NCI-H1105 (cell line): ENCODE data around the gene SNTG2.
A peak's percentile ranks its signal among the peaks of the same experiment; 100 is the strongest.
"Not testable (repeated sequence)": the region's sequence is repeated elsewhere in the genome, so short reads cannot be mapped to it uniquely, and the experiment has no call there.

Experiments
- DNase-seq: peaks from one replicate; lab custom pipeline; 2025; lab: John Stamatoyannopoulos, UW

The SNTG2 gene

DNA sequence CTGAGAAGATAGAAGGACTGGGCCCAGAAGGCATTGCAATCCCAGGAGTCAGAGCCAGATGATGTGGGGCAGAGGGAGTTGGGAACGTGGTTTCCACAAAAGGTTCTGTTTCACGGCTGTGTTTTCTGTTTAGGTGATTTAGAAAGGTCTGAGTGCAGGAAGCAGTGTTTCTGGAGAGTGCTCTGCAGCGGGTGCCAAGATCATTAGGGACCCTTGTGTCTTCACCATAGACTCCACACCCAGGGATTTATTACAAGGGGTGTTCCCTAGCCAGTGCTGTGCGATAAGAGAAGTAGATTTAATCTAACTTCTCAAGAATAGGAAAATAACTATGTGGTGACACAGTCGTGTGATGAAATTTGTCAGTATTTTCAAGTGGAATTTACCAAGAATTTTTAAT is 241.5 kb downstream of the SNTG2 start:
- DNase-seq, result no peak

DNA sequence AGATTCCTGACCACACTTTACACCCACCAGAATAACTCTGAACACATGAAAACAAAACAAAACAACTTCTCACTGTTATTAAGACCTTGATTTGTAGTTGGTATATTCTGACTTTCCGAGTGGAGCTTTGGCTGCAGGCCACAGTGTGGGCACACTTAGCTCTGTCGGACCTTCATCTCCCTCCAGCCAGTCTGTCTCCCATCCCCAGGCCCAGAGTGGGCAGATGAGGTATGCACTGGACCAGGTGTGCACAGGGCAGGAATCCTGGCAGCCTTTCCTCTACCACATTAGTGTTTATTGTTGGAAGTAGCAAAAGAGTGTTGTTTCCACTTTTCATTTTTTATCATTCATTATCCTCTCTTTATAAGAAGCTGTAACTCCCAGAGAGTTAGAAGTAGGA is 243.2 kb downstream of the SNTG2 start:
- DNase-seq, result no peak

DNA sequence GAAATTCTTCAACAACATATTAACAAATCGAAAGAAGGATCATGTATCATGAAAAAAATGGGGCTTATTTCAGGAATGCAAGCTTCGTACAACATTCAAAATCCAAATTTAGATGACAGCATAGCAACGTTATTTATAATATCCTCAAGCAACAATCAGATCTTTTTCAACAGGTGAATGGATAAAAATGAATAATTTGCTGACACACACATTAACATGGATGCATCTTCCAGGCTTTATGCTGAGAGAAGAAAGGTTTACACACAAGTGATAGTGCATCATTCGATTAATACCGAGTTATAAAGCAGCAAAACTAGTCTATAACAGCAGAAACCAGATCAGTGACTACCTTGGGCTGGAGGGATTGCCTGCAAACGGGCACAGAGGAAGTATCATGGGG is 253.1 kb downstream of the SNTG2 start:
- DNase-seq, result no peak

DNA sequence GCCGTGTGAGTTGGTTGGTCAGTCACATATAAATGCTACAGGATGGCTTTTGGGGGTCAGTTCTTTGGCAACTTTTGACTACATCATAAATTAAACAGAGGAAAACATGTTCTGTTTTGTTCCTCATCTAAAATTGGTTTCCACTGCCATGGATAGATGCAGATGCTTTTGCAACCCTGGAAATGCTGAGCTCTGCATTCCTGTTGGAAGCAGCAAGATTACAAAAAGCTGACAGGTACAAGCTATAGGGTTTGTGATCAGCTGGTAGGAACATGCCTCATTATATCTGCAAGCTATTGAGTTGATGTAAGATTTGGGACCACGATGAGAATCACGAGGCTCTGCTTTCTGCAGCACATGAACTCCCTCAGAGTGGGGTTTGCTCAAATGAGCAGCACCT is 255.2 kb downstream of the SNTG2 start:
- DNase-seq, result no peak

DNA sequence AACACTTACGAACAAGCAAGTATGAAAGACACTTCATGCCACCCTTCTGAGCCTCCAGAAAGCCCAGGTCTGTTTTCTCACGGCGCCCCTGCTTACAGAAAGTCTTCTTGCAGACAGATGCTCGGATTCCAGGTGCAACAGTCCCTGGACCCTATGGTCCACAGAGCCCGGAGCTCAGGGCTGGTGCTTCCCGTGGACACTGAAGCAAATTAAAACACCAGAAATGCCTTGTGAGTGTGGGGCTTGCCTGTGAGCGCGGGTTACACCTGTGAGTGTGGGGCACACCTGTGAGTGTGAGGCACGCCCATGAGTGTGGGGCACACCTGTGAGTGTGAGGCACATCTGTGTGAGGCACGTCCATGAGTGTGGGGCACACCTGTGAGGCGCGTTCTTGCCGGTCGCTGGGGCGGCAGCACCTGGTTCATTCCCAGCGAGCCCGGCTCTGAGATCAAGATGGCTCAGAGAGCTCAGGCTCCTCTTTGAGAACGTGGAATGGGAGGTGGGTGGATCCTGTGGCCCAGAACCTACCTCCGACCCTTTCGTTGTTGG is 257.4 kb downstream of the SNTG2 start:
- no peak for DNase-seq

DNA sequence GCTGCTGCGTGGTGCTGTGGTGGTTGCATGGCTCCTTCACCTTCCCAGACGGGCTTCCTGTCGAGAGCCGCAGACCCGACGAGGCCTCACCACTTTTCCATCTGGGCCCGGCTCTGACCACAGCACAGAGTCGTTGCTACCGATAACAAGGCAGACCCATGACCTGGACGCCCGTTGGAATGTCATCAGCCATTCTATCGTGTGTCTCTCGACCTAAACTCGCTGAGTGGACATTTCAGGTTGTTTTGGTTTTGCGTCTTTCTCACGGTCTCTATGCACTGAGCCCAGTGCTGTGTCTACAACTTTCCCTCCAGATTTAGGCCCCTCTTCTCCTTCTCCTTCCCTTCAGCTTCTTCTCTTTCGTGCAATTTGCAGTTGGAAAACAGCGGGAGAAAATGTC is 257.9 kb downstream of the SNTG2 start:
- no peak for DNase-seq

DNA sequence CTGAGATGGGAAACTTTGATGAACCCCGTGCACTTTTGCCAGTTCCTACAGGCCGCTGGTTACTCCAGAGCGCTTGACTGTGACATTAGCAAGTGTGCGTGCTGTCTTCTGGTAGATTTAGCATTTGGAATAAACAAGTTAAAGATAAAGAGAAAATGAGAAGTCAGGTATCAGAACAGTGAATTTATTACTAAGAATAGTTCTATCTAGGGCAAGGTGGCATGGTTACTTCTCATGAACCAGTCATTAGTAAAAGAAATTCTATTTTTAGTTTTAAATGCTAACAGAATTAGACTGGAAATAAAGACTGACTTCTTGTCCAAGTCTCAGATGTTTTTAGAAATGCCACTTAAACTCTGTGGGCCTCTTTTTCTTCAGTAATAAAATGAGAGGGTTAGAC is 258.6 kb downstream of the SNTG2 start:
- DNase-seq, result no peak

DNA sequence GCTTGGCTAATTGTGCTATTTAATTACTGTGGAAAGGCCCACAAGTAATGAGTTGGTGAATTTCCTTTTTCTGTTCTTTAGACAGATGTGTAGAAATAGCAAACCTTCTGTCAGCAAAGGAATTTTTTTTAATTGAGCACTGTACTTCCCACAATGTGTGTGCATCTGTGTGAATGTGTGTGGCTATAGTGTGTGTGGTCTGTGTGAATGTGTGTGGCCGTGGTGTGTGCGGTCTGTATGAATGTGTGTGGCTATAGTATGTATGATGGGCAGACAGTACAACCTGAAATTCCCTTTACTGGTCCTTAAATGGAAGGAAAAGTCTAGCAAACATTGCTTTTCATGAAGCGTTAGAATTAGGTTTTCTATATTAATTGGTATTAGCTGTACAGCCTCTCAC is 259.1 kb downstream of the SNTG2 start:
- DNase-seq, result no peak

DNA sequence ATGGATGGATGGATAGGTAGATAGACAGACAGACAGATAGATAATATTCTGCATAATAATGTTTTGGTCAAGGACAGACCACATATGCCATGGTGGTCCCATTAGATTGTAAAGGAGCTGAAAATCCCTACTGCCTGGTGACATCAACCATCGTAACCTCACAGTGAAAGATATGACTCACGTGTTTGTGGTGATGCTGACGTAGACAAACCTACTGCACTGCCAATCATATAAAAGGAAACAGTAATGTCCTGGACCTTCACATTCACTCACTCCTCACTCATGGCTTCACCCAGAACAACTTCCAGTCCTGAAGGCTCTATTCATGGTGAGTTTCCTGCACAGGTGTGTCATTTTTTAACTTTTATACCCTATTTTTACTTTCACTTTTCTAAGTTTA is 259.7 kb downstream of the SNTG2 start:
- no peak for DNase-seq

DNA sequence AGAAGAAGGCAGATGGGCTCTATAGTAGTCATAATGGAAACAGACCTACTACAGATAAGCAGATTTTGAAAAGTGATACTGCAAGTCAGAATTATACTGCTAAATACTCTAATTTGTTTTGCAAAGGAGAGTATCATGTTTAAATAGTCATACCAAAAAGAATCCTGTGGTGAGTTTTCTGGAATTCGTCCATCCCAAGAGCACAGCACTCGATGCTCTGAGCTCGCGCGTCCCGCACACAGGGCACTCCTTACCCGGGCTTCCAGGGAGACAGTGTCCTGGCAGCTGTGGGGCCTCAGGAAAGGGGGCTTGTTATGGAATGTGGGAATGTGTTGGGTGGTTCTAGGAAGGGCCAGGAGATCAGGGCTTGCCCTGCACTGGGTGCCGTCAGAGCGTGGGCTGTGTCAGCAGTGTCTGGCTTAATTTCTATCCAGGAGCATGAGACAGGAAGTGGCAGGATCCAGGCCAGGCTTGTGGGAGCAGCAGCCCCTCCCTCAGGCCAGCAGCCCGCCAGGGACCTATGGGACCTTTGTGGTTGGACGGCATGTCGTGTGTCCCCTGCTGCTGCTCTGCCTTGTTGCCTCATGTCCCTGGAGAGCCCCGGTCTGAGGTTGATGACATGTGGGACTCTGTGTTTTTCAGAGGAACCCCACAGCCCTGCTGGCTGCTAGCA is 269.4 kb downstream of the SNTG2 start:
- no peak for DNase-seq

DNA sequence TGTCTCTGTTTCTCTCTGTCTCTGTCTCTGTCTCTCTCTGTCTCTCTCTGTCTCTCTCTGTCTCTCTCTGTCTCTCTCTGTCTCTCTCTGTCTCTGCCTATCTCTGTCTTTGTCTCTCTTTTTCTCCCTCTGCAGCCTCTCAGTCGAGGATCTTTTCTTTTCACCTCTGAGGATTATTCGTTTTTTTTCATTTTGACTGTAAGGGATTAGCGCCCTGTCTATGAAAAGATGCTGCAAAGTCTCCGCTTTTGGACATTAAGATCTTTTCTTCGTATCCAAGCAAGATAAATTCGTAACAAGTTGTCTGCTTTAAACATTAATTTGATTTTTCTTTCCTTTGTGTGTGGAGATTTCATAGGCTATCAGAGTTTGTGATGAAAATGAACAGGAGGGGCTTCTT is 271.4 kb downstream of the SNTG2 start:
- DNase-seq, result no peak

DNA sequence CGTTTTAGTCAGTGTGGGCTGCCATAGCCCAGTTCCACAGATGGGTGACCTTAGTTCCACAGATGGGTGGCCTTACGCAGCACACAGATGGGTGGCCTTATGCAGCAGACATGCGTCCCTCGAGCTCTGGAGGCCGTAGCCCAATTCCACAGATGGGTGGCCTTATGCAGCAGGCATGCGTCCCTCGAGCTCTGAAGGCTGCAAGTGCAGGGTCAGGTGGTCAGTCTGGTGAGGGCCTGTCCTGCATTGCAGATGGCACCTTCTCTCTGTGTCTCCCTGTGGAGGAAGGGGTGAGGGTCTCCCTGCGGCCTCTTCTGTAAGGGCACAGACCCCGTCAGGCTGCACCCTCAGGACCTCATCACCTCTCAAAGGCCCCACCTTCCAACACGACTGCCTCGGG is 273.1 kb downstream of the SNTG2 start:
- DNase-seq, result no peak

DNA sequence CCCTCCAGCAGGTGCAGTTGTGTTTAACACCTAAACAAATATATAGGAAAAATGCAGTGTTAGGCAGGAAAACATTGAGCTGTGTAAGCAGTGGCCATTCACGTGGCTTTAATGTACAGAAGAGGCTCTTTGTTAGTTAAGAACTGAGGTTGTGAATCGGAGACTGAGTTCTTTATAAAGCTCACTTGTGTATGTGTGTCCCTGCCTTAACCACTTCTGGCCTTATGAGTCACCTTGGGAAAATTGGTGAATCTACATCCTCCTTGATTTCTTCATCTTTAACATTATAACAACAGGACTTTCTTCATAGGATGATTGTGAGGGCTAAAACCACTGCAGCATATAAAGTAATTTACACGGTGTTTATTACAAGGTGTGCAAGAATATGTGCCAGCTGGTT is 274.3 kb downstream of the SNTG2 start:
- no peak for DNase-seq

DNA sequence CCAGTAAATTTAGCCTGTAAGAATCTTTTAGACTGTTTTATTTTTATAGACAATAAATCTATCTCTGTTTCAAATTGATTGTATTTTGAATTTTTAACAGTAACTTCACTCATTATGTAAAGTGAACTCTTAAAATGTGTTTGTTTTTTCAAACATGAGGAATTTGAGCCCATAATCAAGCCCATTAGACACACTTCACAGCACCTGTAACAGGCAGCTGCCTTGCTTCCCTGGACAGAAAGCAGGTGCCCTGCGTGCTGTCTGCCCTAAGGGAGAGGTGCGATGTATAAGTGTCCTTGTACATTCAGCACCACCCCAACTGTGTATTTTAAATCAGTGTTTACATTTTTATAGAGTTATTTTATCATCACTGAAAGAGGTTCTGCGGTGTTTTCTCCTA is 276.1 kb downstream of the SNTG2 start:
- DNase-seq, result peak; percentile 82

DNA sequence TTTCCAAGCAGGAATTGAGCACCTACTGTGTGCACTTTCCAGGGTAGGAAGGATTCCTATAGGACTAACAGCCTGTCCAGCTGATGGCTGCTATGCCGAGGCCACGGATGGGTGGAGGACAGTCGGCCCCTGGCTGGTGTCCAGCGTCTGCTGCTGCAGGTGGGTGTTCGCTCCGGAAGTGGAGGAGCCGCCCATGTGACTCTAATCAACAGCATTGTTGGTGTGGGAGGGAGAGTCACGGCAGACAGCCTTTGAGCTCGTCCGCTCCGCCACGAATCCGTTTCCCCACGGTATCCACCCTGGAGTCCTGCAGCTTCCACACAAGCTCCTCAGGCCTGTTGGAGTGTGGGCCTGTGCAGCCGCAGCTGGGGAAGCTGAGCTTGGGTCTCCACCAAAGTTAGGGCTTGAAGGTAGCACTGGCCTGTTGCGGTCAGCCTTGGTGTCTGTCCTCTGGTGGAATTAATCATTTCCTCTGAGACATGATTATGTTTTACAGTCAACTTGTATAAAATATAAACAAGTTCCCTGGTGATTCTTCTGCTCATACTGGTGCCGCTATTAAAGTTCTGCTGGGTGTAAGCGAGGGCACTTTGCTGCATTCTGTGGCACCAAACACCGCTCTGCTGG is 276.7 kb downstream of the SNTG2 start:
- peak; percentile 61 for DNase-seq

DNA sequence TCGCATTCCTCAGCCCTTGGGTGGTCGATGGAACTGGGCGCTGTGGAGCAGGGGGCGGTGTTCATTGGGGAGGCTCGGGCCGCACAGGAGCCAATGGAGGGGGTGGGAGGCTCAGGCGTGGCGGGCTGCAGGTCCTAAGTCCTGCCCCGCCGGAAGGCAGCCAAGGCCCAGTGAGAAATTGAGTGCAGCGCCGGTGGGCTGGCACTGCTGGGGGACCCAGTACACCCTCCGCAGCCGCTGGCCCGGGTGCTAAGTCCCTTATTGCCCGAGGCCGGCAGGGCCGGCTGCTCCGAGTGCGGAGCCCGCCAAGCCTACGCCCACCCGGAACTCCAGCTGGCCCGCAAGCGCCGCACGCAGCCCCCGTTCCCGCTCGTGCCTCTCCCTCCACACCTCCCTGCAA is 278.9 kb downstream of the SNTG2 start:
- not testable (repeated sequence) for DNase-seq

DNA sequence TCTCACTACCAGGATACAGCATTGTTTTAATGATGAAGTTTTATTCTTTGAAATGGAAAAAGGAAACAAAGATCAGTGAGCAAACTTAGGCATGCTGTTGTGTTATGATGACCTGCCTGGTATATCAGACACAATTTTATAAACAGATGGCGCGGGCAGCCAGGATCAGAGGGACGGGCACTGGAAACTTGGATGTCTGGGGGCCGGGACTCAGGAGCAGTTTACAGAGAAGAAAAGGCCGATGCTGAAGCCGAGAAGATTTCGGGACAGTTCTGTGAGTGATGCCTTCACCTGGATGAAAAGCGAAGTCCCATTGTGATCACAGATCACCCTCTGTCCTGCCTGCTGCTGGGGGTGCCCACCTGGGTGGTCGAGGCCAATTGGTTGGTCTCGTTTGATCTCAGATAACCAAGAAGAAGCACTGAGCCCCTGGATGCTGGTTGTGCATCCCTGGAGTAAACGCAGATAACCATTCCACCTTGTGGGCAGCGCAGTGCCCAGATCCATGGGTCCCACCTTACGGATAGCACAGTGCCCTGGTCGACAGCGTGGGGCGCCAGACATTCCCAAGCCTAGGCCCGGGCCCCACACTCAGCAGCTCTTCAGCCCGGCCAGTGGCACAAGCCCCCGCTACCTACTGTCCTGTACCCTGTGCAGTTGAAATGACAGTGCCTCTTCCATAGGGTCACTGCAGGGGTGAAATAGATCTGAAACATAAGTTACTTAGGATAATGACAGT is 279.7 kb downstream of the SNTG2 start:
- DNase-seq, result no peak

DNA sequence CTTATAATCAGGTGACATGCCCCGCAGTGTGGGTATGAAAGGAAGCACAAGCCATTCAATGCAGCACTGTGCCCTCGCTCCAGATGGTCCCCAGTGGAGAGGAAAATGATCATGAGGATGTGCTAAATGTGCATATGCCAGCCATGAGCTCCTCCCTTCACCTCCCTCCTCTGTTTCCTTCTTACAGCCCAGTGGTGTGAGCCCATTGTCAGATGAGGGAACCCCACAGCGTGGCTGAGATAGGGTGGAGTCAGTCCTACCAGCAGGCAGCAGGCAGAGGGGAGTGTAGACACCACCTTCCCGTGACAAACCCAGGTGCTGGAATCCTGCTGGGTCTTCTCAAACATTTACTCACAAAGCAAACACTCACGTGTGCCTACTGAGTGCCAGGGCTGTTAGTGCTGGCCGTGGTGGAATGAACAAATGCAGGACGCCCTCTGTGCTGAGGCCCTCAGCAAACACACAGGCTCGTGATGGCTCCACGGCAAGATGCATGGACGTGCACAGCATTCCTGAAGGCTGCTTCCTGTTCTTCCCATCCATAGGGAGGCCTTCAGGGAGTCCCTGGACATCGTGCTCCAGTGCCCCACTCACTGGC is 280.9 kb downstream of the SNTG2 start:
- DNase-seq, result no peak

DNA sequence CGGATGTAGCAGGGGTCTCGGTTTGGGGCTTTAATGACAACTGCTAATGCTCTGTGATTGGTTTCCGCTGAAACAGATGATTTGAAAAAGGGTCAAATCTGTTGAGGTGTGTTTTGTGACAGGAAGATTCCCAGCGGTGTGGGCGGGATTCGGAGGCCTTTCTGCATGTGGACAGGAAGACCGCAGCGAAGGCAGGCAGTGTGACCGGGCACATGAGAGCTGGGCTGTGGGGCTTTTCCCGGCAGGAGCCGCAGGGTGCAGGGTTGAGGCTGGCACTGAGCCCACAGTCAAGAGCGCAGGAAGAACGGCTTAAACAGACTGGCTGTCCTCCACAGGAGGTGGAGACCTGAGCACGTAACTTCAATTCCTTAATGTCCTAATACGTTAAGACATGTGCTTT is 282.6 kb downstream of the SNTG2 start:
- DNase-seq, result peak; percentile 16

DNA sequence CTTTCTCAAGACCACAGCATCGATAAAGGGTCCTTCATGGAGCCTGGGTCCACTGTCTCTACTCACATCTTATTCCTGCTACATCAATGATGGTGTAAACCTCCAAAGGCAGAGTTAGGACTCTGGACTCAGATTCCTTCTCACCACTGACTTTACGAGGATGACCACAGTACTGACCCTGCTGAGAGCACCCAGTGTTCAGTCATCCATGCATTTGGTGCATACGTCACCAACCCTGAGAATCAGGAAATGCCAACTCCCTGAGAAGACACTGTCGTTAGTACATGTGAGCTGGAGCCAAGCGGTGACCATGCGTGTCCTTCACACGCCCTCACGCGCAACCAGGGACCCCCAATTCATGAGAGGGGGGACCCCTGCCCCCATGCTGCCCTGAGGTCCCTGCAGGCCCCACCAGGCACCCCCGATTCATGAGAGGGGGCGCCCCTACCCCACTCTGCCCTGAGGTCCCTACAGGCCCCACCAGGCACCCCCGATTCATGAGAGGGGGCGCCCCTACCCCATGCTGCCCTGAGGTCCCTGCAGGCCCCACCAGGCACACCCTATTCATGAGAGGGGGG is 284.2 kb downstream of the SNTG2 start:
- no peak for DNase-seq

DNA sequence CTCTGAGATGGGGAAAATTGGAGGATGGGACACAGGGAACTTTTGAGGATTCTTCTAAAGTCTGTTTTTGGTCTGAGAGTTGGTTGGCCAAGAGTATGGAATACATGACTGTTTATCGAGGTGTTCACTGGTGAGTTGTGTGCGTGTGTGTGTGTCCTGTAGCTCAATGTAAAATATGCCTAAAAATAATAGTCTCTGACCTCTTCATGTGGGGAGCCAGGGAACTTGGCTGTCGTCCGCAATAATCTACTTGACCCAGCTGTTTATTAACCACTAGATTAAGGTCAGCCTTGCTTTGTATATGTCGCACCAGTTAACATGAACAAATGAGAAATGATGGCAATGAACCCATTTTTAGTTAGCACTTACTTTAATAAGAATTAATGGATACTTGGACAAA is 285.2 kb downstream of the SNTG2 start:
- DNase-seq, result no peak

DNA sequence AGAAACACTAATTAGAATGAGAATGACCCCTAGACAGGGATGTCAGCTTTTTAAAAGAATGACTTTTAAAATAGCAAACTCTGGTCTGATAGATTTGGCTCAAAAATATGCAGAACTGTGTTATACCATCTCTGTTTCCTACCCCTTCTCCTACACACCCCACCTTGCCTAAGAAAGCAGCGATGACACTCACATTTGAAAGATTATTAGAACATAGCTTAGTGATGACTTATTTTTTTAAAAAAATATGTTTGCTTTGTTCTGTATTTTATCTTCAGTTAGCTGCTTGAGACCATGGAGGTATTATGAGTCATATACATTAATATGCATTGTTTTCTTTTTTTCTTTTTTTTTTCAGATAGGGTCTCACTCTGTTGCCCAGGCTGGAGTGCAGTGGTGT is 286.0 kb downstream of the SNTG2 start:
- no peak for DNase-seq
